BJ (cell line): Measurements from ENCODE around the gene SMPD1. TPM values are rescaled to one million over a fixed set of nuclear protein-coding genes. Genes with fewer than 3 reads are reported as not detected.

Source experiments
- CTCF ChIA-PET: fragments of 350-600 bp; formaldehyde crosslinking; extraction: SDS; loops from one replicate; lab custom pipeline; 2021; ENCODE audit warnings: antibody characterized with exemption, inconsistent platforms; lab: Yijun Ruan, JAX
- POLR2A ChIA-PET: fragments of 300-600 bp; sonication (Branson Sonifier 250); formaldehyde crosslinking; extraction: SDS; loops from one replicate; lab custom pipeline; 2021; ENCODE audit warnings: antibody characterized with exemption; lab: Charles Lee
- DNase-seq: peaks from one replicate; pipeline ENCODE4 v3.0.0-alpha.2; 2011; ENCODE audit warnings: low read depth
- H3K27me3 ChIP-seq: 2 replicates; pipeline ENCODE4 v1.6.0; 2011; ENCODE audit warnings: low read length; ENCODE audit not compliant: control insufficient read depth, insufficient read depth
- H3K36me3 ChIP-seq: 2 replicates; pipeline ENCODE4 v1.5.1; 2011; ENCODE audit warnings: low read length; ENCODE audit not compliant: control insufficient read depth, insufficient read depth
- H3K4me3 ChIP-seq: 2 replicates; pipeline ENCODE4 v1.5.1; 2011; ENCODE audit warnings: low read depth, mild to moderate bottlenecking, control low read depth, low read length
- polyA plus RNA-seq: library from polyadenylated mRNA; depleted of rRNA; stranded (reverse); fragments of >200 nt; gene quantifications from 2 replicates; pipeline ENCODE4 v1.2.3, GENCODE V29; 2011
- TF ChIP-seq, protein P1 (sequence below): IDR thresholded peaks from 2 replicates; pipeline ENCODE4 v1.5.1; 2011; ENCODE audit warnings: low read depth, mild to moderate bottlenecking, control low read depth, inconsistent platforms, low read length, moderate library complexity; ENCODE audit not compliant: insufficient read depth

SMPD1 gene
- polyA plus RNA-seq, 1 experiment = 118 TPM

DNA sequence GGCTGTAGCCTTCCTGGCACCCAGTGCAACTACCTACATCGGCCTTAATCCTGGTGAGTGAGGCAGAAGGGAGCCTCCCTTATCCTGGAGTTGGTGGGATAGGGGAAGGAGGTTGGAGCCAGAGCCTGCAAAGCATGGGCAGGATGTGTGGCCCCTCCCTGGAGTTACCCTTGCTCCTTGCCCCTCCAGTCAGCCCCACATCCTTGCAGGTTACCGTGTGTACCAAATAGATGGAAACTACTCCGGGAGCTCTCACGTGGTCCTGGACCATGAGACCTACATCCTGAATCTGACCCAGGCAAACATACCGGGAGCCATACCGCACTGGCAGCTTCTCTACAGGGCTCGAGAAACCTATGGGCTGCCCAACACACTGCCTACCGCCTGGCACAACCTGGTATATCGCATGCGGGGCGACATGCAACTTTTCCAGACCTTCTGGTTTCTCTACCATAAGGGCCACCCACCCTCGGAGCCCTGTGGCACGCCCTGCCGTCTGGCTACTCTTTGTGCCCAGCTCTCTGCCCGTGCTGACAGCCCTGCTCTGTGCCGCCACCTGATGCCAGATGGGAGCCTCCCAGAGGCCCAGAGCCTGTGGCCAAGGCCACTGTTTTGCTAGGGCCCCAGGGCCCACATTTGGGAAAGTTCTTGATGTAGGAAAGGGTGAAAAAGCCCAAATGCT is 3.9 kb downstream of the SMPD1 start:
- H3K36me3 ChIP-seq = peaks cover 7% of the 10 kb centered on the region
- no peak for DNase-seq
- ChIA-PET POLR2A (no interaction called here), CTCF (interaction anchor here (0.8 to 7.0 kb wide), 3 partner anchors 11 to 45 kb away, joined by 3 to 35 read pairs (median 5); partner anchors contain the start of gene HPX)
- TF ChIP-seq, protein P1, sequence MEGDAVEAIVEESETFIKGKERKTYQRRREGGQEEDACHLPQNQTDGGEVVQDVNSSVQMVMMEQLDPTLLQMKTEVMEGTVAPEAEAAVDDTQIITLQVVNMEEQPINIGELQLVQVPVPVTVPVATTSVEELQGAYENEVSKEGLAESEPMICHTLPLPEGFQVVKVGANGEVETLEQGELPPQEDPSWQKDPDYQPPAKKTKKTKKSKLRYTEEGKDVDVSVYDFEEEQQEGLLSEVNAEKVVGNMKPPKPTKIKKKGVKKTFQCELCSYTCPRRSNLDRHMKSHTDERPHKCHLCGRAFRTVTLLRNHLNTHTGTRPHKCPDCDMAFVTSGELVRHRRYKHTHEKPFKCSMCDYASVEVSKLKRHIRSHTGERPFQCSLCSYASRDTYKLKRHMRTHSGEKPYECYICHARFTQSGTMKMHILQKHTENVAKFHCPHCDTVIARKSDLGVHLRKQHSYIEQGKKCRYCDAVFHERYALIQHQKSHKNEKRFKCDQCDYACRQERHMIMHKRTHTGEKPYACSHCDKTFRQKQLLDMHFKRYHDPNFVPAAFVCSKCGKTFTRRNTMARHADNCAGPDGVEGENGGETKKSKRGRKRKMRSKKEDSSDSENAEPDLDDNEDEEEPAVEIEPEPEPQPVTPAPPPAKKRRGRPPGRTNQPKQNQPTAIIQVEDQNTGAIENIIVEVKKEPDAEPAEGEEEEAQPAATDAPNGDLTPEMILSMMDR = no peak
- no peaks in the 10 kb centered on the region for H3K27me3 ChIP-seq
- H3K4me3 ChIP-seq = no peak overlapping the region

DNA sequence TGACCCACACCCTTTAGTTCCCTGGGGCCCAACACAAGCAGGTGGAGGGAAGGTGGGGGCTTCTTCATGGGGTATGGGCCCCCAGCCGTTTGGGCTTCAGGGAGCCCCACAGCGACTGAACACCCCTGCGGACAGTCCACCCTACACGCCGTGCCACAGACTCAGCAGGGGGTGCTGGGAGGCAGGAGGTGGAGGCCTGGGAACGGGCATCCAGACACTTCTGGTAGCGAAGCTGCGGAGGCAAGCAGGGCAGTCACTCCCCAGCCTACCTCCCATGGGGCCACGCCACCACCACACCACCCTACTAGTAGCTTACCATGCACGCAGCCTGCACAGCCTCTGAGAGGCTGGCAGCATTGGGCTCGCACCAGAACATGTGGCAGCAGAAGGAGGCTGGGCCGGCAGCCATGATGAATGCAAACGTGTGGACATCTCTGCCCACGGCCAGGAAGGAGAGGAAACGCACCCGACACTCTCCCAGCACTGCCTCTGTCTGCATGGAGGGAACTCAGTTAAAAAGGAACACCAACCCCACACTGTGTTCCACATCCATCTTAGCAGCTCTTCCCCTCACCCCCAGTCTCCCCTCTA is 5.3 kb downstream of the SMPD1 start:
- CTCF ChIA-PET = no interaction called here
- Histone ChIP-seq H3K36me3 (peaks cover 7% of the 10 kb centered on the region), H3K27me3 (no peaks in the 10 kb centered on the region), H3K4me3 (no peak overlapping the region)
- DNase-seq = no peak
- POLR2A ChIA-PET = no interaction called here
- TF ChIP-seq, protein P1 = no peak

GRCh38 chr11:6397156-6397555 is 6.9 kb downstream of the SMPD1 start:
- POLR2A ChIA-PET = no interaction called here
- no peak for DNase-seq
- CTCF ChIA-PET = interaction anchor here (1.2 to 2.1 kb wide), 2 partner anchors 10 to 18 kb away, joined by 4 to 6 read pairs; no protein-coding TSS in a partner anchor

DNA sequence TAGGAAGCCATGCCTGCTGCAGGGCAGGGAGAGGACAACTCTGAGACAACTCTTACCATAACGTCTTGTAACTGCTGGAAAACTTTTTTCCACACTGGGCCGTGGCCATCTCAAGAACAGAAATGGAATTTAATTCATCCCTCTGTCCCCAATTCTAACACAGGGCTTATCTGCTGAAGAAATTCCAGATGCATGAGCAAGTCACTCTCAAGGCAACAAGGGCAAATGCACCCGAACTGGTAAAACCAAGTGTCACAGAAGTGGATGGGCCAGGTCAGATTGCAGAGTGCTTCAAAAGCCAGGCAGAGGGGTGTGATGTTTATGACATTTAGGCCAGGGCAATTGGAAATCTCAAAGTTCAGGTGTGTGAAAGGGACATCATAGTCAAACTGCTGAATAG is 7.4 kb downstream of the SMPD1 start:
- Histone ChIP-seq H3K27me3 (no peaks in the 10 kb centered on the region), H3K36me3 (peaks cover 9% of the 10 kb centered on the region), H3K4me3 (no peak overlapping the region)
- POLR2A ChIA-PET = no interaction called here
- DNase-seq = no peak
- CTCF ChIA-PET = interaction anchor here (1.2 to 2.3 kb wide), 3 partner anchors 10 to 41 kb away, joined by 4 to 8 read pairs (median 6); no protein-coding TSS in a partner anchor
- TF ChIP-seq, protein P1 = no peak

More at GRCh38 chr11:6397156-6397555, 6.9 kb downstream of the SMPD1 start:
- Histone ChIP-seq H3K4me3 (no peak overlapping the region), H3K27me3 (no peaks in the 10 kb centered on the region), H3K36me3 (peaks cover 9% of the 10 kb centered on the region)
- TF ChIP-seq, protein P1 = no peak
